ENCODE measurements around the gene REL.

Gene REL

DNA sequence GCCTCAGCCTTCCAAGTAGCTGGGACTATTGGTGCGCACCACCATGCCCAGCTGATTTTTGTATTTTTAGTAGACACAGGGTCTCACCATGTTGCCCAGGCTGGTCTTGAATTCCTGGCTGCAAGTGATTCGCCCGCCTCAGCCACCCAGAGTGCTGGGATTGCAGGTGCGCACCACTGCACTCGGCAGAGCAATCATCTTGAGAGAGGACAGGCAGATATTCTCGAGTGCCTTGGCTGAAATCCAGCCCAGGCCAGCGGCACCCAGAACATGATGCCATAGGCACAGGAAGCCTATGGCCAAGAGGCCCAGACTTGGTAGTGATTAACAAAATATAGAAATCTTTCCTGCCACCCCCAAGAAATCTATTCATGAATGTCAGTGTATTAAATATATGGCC, 78.1 kb downstream of the REL start:
- Histone ChIP-seq H3K9me3 (ENCODE audit: insufficient read depth, low read length, severe bottlenecking) (no peaks in the 10 kb centered on the region), H3K79me2 (ENCODE audit: insufficient read depth, low read length) (no peaks in the 10 kb centered on the region), H4K20me1 (ENCODE audit: insufficient read depth, low read length) (no peaks in the 10 kb centered on the region), H3K27ac (ENCODE audit: low read length) (no peak overlapping the region), H3K27me3 (ENCODE audit: insufficient read depth, low read length, poor library complexity) (no peaks in the 10 kb centered on the region), H3K9ac (ENCODE audit: low read depth, low read length) (no peak overlapping the region), H3K4me3 (ENCODE audit: low read depth in 1 of 2, low read length in 2 of 2) (no peak overlapping the region), H3K4me2 (ENCODE audit: insufficient read depth, low read length) (no peak overlapping the region), H2AFZ (ENCODE audit: low read depth, low read length) (no peak overlapping the region), H3K4me1 (ENCODE audit: insufficient read depth, low read length) (peaks cover under 1% of the 10 kb centered on the region), H3K36me3 (ENCODE audit: insufficient read depth, low read length) (peaks cover 8% of the 10 kb centered on the region; the same call in 1 of the 2 replicates)
- TF ChIP-seq, protein P1, sequence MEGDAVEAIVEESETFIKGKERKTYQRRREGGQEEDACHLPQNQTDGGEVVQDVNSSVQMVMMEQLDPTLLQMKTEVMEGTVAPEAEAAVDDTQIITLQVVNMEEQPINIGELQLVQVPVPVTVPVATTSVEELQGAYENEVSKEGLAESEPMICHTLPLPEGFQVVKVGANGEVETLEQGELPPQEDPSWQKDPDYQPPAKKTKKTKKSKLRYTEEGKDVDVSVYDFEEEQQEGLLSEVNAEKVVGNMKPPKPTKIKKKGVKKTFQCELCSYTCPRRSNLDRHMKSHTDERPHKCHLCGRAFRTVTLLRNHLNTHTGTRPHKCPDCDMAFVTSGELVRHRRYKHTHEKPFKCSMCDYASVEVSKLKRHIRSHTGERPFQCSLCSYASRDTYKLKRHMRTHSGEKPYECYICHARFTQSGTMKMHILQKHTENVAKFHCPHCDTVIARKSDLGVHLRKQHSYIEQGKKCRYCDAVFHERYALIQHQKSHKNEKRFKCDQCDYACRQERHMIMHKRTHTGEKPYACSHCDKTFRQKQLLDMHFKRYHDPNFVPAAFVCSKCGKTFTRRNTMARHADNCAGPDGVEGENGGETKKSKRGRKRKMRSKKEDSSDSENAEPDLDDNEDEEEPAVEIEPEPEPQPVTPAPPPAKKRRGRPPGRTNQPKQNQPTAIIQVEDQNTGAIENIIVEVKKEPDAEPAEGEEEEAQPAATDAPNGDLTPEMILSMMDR (IDR thresholded peaks at IDR 0.05; ENCODE audit: borderline replicate concordance, extremely low read depth, low read length, poor library complexity, severe bottlenecking) = no peak
- no peak for TF ChIP-seq EZH2 (IDR thresholded peaks at IDR 0.05; ENCODE audit: borderline replicate concordance, low read depth, low read length, severe bottlenecking)
- DNase-seq (no peak), ATAC-seq (ENCODE audit: insufficient read depth, low read depth) (no peak)

DNA sequence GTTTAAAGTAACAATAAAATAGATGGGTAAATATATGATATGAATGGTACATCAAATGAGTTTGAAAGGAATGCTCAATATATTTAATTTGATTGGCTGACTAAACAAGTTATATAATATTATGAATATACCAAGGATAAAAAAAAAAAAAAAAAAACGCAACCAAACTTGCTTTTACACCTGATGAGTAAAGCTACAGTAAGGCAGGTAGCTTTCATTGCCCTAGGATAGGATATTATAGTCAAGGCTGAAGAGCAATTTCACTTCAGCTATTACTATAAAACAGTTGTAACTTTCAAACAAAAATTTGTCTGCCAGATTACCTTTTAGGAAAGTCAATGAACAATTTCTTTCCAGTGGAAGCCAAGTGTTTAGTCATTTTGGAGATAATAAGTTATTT, 79.3 kb downstream of the REL start:
- no peak overlapping the region for H3K4me2 ChIP-seq (ENCODE audit: insufficient read depth, low read length)
- no peaks in the 10 kb centered on the region for H4K20me1 ChIP-seq (ENCODE audit: insufficient read depth, low read length)
- H3K36me3 ChIP-seq (ENCODE audit: insufficient read depth, low read length) = peaks cover 8% of the 10 kb centered on the region; the same call in 1 of the 2 replicates
- no peaks in the 10 kb centered on the region for H3K27me3 ChIP-seq (ENCODE audit: insufficient read depth, low read length, poor library complexity)
- DNase-seq = no peak
- no peak overlapping the region for H2AFZ ChIP-seq (ENCODE audit: low read depth, low read length)
- H3K9me3 ChIP-seq (ENCODE audit: insufficient read depth, low read length, severe bottlenecking) = no peaks in the 10 kb centered on the region
- no peak for ATAC-seq (ENCODE audit: insufficient read depth, low read depth)
- H3K9ac ChIP-seq (ENCODE audit: low read depth, low read length) = no peak overlapping the region
- H3K4me3 ChIP-seq (ENCODE audit: low read depth in 1 of 2, low read length in 2 of 2) = no peak overlapping the region
- no peak overlapping the region for H3K27ac ChIP-seq (ENCODE audit: low read length)
- no peaks in the 10 kb centered on the region for H3K79me2 ChIP-seq (ENCODE audit: insufficient read depth, low read length)
- TF ChIP-seq, protein P1 (IDR thresholded peaks at IDR 0.05; ENCODE audit: borderline replicate concordance, extremely low read depth, low read length, poor library complexity, severe bottlenecking) = no peak
- no peak for TF ChIP-seq EZH2 (IDR thresholded peaks at IDR 0.05; ENCODE audit: borderline replicate concordance, low read depth, low read length, severe bottlenecking)
- H3K4me1 ChIP-seq (ENCODE audit: insufficient read depth, low read length) = peaks cover 13% of the 10 kb centered on the region

DNA sequence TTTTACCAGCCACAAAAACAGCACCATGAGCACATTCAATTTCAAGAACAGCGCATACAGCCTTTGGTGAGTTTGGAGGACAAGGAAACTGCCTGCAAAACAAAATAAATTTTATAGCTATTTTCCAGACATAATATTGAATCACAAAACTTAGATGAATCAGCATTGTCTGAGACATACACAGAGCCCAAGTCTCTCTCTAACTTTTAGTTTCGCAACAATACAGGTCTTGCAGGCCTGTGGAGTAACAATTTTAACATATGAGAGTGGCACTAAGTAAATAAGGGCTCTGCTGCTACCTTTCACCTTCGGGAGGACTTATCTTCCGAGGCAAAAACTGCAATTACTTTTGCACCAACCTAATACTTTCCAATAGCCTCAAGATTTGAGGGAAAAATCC, 80.1 kb downstream of the REL start:
- ATAC-seq (ENCODE audit: insufficient read depth, low read depth) (no peak), DNase-seq (no peak)
- H3K4me1 ChIP-seq (ENCODE audit: insufficient read depth, low read length) = peaks cover 20% of the 10 kb centered on the region
- H3K27me3 ChIP-seq (ENCODE audit: insufficient read depth, low read length, poor library complexity) = no peaks in the 10 kb centered on the region
- H3K79me2 ChIP-seq (ENCODE audit: insufficient read depth, low read length) = no peaks in the 10 kb centered on the region
- no peak overlapping the region for H3K4me3 ChIP-seq (ENCODE audit: low read depth in 1 of 2, low read length in 2 of 2)
- no peak overlapping the region for H3K4me2 ChIP-seq (ENCODE audit: insufficient read depth, low read length)
- no peaks in the 10 kb centered on the region for H3K9me3 ChIP-seq (ENCODE audit: insufficient read depth, low read length, severe bottlenecking)
- H3K9ac ChIP-seq (ENCODE audit: low read depth, low read length) = no peak overlapping the region
- H3K27ac ChIP-seq (ENCODE audit: low read length) = no peak overlapping the region
- TF ChIP-seq, protein P1 (IDR thresholded peaks at IDR 0.05; ENCODE audit: borderline replicate concordance, extremely low read depth, low read length, poor library complexity, severe bottlenecking) = no peak
- no peak for TF ChIP-seq EZH2 (IDR thresholded peaks at IDR 0.05; ENCODE audit: borderline replicate concordance, low read depth, low read length, severe bottlenecking)
- no peaks in the 10 kb centered on the region for H4K20me1 ChIP-seq (ENCODE audit: insufficient read depth, low read length)
- H2AFZ ChIP-seq (ENCODE audit: low read depth, low read length) = no peak overlapping the region
- H3K36me3 ChIP-seq (ENCODE audit: insufficient read depth, low read length) = peaks cover 8% of the 10 kb centered on the region; the same call in 1 of the 2 replicates

DNA sequence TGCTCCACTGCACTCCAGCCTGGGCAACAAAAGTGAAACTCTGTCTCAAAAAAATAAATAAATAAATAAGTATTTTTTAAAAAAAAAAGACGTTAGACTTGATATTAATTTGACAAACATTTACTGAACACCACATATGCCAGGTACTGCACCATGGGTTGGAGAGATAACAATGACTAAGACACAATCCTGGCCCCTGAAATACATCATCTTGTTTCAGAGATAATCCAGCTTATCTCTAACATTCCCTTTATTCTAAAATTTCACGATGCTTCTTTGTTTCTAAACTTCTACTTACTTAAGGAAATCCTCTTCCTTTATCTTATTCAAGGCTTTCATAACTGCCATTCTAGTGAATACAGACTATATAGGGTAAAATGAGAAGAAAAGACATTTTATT, 81.2 kb downstream of the REL start:
- Histone ChIP-seq H3K4me3 (ENCODE audit: low read depth in 1 of 2, low read length in 2 of 2) (no peak overlapping the region), H3K79me2 (ENCODE audit: insufficient read depth, low read length) (no peaks in the 10 kb centered on the region), H4K20me1 (ENCODE audit: insufficient read depth, low read length) (no peaks in the 10 kb centered on the region), H3K4me2 (ENCODE audit: insufficient read depth, low read length) (no peak overlapping the region), H2AFZ (ENCODE audit: low read depth, low read length) (no peak overlapping the region), H3K27ac (ENCODE audit: low read length) (no peak overlapping the region), H3K9ac (ENCODE audit: low read depth, low read length) (no peak overlapping the region), H3K27me3 (ENCODE audit: insufficient read depth, low read length, poor library complexity) (no peaks in the 10 kb centered on the region), H3K9me3 (ENCODE audit: insufficient read depth, low read length, severe bottlenecking) (no peaks in the 10 kb centered on the region), H3K4me1 (ENCODE audit: insufficient read depth, low read length) (peaks cover 27% of the 10 kb centered on the region), H3K36me3 (ENCODE audit: insufficient read depth, low read length) (peaks cover 4% of the 10 kb centered on the region; the same call in 1 of the 2 replicates)
- no peak for DNase-seq
- no peak for TF ChIP-seq EZH2 (IDR thresholded peaks at IDR 0.05; ENCODE audit: borderline replicate concordance, low read depth, low read length, severe bottlenecking)
- TF ChIP-seq, protein P1 (IDR thresholded peaks at IDR 0.05; ENCODE audit: borderline replicate concordance, extremely low read depth, low read length, poor library complexity, severe bottlenecking) = no peak
- ATAC-seq (ENCODE audit: insufficient read depth, low read depth) = no peak

Measured in DND-41 (cell line).